ENCODE data around the gene NHLRC4.
A peak's percentile ranks its signal among the peaks of the same experiment; 100 is the strongest.

Gene NHLRC4

GRCh38 chr16:582614-583331 lies 16.0 kb downstream of the NHLRC4 start:
- no peak for DNase-seq (ENCODE audit: low read depth in 2 of 2)

- DNase-seq (ENCODE audit: low read depth in 2 of 2), result no peak
Observed at GRCh38 chr16:583470-583814, 16.6 kb downstream of the NHLRC4 start.

- no peak for DNase-seq (ENCODE audit: low read depth in 2 of 2)
Observed at GRCh38 chr16:583815-584591, 17.2 kb downstream of the NHLRC4 start.

GRCh38 chr16:585351-585750 lies 18.5 kb downstream of the NHLRC4 start:
- no peak for DNase-seq (ENCODE audit: low read depth in 2 of 2)

- no peak for DNase-seq (ENCODE audit: low read depth in 2 of 2)
Observed at GRCh38 chr16:586047-586644, 19.3 kb downstream of the NHLRC4 start.

- DNase-seq (ENCODE audit: low read depth in 2 of 2), result no peak
Observed at GRCh38 chr16:586645-587590, 20.1 kb downstream of the NHLRC4 start.

GRCh38 chr16:588639-588888 lies 21.8 kb downstream of the NHLRC4 start:
- peak in 1 of 2 donors; percentile 23 for DNase-seq (ENCODE audit: low read depth in 2 of 2)

GRCh38 chr16:588889-589657 lies 22.3 kb downstream of the NHLRC4 start:
- DNase-seq (ENCODE audit: low read depth in 2 of 2), result peak; percentile 97 to 99

- DNase-seq (ENCODE audit: low read depth in 2 of 2), result peak; percentile 97
Observed at GRCh38 chr16:589658-590187, 22.9 kb downstream of the NHLRC4 start, which contains the start of gene RAB40C. Gene RAB40C, plus strand, starts transcription at chr16:590066. Its CDS starts 226 bp downstream, at chr16:590292.

- DNase-seq (ENCODE audit: low read depth in 2 of 2), result no peak
Observed at GRCh38 chr16:590188-590814, 23.5 kb downstream of the NHLRC4 start.

GRCh38 chr16:590815-591200 lies 24.0 kb downstream of the NHLRC4 start:
- no peak for DNase-seq (ENCODE audit: low read depth in 2 of 2)

- DNase-seq (ENCODE audit: low read depth in 2 of 2), result no peak
Observed at GRCh38 chr16:591231-591630, 24.4 kb downstream of the NHLRC4 start.

GRCh38 chr16:591892-592517 lies 25.2 kb downstream of the NHLRC4 start:
- no peak for DNase-seq (ENCODE audit: low read depth in 2 of 2)

GRCh38 chr16:592518-593306 lies 25.9 kb downstream of the NHLRC4 start:
- no peak for DNase-seq (ENCODE audit: low read depth in 2 of 2)

- DNase-seq (ENCODE audit: low read depth in 2 of 2), result no peak
Observed at GRCh38 chr16:593406-593805, 26.6 kb downstream of the NHLRC4 start.

- DNase-seq (ENCODE audit: low read depth in 2 of 2), result no peak
Observed at GRCh38 chr16:593807-594206, 27.0 kb downstream of the NHLRC4 start.

- DNase-seq (ENCODE audit: low read depth in 2 of 2), result no peak
Observed at GRCh38 chr16:595094-595528, 28.3 kb downstream of the NHLRC4 start.

GRCh38 chr16:595942-596735 lies 29.3 kb downstream of the NHLRC4 start:
- DNase-seq (ENCODE audit: low read depth in 2 of 2), result no peak

GRCh38 chr16:596736-597060 lies 29.9 kb downstream of the NHLRC4 start:
- DNase-seq (ENCODE audit: low read depth in 2 of 2), result no peak
